GM12872 (cell line): ENCODE measurements around the gene CAPN15.

Experiments
- CTCF ChIP-seq: IDR thresholded peaks from 3 replicates; pipeline ENCODE4 v1.5.1; 2011; ENCODE audit warnings: low read depth, mild to moderate bottlenecking, low read length, moderate library complexity; ENCODE audit not compliant: insufficient read depth

Gene CAPN15

GRCh38 chr16:593807-594206, 66.3 kb downstream of the CAPN15 start:
- TF ChIP-seq CTCF, result no peak

GRCh38 chr16:595094-595528, 67.6 kb downstream of the CAPN15 start:
- no peak for TF ChIP-seq CTCF

GRCh38 chr16:595942-596735, 68.6 kb downstream of the CAPN15 start:
- TF ChIP-seq CTCF, result no peak

GRCh38 chr16:596736-597060, 69.2 kb downstream of the CAPN15 start:
- TF ChIP-seq CTCF, result no peak

- no peak for TF ChIP-seq CTCF
Observed at GRCh38 chr16:598823-599739, 71.6 kb downstream of the CAPN15 start.

GRCh38 chr16:600781-601180, 73.3 kb downstream of the CAPN15 start:
- peak; percentile 38 for TF ChIP-seq CTCF

GRCh38 chr16:603933-604332, 76.4 kb downstream of the CAPN15 start:
- no peak for TF ChIP-seq CTCF
